ENCODE data around the gene C8A. TPM values are rescaled to one million over a fixed set of nuclear protein-coding genes. Genes with fewer than 3 reads are reported as not detected.

The C8A gene
- polyA plus RNA-seq, 3 donors from 2014 or later: not detected

DNA sequence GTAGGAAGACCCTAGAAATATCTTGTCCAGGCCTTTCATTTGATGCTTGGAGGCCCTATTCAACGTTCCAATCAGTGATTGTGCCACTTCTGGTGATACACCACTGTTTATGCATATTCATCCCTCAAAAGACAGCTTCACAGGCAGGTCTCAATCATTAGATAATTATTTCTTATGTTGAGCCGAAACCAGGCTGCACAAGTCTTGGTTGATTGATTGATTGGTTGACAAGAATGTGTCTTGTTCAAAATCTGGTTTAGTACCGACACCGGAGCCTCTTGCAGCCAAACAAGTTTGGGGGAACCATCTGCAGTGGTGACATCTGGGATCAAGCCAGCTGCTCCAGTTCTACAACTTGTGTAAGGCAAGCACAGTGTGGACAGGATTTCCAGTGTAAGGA is 20.1 kb downstream of the C8A start:
- Mint-ChIP-seq H3K27me3 (ENCODE audit: low read depth in 3 of 3) (peaks cover 0 to 5% (median 0%) of the 10 kb centered on the region in 3 donors), H3K36me3 (peaks cover 0 to 6% (median 0%) of the 10 kb centered on the region in 3 donors), H3K27ac (peak overlapping the region in 1 of 6 donors; percentile 22), H3K4me3 (no peak overlapping the region), H3K4me1 (peaks cover 38 to 44% of the 10 kb centered on the region in 2 donors), H3K9me3 (no peaks in the 10 kb centered on the region)
- DNase-seq: no peak

DNA sequence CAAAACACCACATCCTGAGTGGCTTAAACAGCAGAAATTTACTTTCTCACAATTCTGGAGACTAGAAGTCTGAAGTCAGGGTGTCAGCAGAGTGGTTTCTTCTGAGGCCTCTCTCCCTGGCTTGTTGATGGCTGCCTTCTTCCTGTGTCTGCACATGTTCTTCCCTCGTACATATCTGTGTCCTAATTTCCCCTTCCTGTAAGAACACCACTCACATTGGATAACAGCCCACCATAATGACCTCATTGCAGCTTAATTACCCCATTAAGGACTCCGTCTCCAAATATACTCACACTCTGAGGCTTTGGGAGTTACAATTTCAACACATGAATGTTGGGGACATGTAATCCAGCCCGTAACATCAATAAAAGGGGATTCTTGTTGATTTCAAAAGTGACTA is 23.4 kb downstream of the C8A start:
- Mint-ChIP-seq H3K4me1 (peaks cover 42 to 44% of the 10 kb centered on the region in 2 donors), H3K27ac (peak overlapping the region; percentile 58 to 87 (median 86)), H3K4me3 (peak overlapping the region; percentile 32 to 64 (median 47)), H3K9me3 (no peaks in the 10 kb centered on the region), H3K36me3 (peaks cover 0 to 6% (median 0%) of the 10 kb centered on the region in 3 donors), H3K27me3 (ENCODE audit: low read depth in 3 of 3) (no peaks in the 10 kb centered on the region)
- DNase-seq: peak; percentile 7 to 32 (median 31)

DNA sequence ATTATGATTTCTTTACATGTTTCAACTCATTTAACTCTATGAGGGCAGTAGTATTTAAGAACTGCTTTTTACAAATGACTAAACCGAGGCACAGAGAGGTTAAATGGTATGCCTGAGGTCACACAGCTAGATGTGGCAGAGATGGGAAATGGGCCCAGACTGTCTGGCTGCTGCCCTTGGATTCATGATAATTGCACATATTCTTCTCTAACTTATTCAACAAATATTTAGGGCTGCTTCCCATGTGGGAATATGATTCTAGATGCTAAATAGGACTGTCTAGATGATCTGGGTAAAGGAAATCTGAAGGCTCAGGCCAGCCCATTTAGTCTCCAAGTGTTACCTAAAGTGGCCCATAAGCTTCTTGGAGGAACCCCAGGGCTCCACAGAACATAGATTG is 26.2 kb downstream of the C8A start:
- Mint-ChIP-seq H3K36me3 (no peaks in the 10 kb centered on the region), H3K4me3 (no peak overlapping the region), H3K4me1 (peaks cover 34 to 37% of the 10 kb centered on the region in 2 donors), H3K27me3 (ENCODE audit: low read depth in 3 of 3) (peaks cover 0 to 3% (median 2%) of the 10 kb centered on the region in 3 donors), H3K9me3 (peaks cover 0 to 2% (median 0%) of the 10 kb centered on the region in 6 donors), H3K27ac (no peak overlapping the region)
- no peak for DNase-seq

DNA sequence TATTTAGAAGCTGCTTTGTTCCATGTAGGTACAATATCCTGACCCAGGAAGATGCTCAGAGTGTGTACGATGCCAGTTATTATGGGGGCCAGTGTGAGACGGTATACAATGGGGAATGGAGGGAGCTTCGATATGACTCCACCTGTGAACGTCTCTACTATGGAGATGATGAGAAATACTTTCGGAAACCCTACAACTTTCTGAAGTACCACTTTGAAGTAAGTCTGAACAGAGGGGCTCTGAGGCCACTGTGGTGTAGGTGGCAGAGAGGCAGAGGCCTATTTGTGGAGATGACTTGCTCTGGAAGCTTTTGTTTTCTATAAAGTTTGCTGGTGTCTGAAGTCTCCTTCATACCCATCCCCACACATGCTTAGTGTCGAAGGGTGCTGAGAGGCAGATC is 26.8 kb downstream of the C8A start:
- H3K27me3 Mint-ChIP-seq (ENCODE audit: low read depth in 3 of 3): peaks cover 0 to 3% (median 2%) of the 10 kb centered on the region in 3 donors
- H3K36me3 Mint-ChIP-seq: no peaks in the 10 kb centered on the region
- H3K27ac Mint-ChIP-seq: no peak overlapping the region
- no peak for DNase-seq
- H3K4me3 Mint-ChIP-seq: no peak overlapping the region
- peaks cover 0 to 2% (median 0%) of the 10 kb centered on the region in 6 donors for H3K9me3 Mint-ChIP-seq
- H3K4me1 Mint-ChIP-seq: peaks cover 28 to 33% of the 10 kb centered on the region in 2 donors

DNA sequence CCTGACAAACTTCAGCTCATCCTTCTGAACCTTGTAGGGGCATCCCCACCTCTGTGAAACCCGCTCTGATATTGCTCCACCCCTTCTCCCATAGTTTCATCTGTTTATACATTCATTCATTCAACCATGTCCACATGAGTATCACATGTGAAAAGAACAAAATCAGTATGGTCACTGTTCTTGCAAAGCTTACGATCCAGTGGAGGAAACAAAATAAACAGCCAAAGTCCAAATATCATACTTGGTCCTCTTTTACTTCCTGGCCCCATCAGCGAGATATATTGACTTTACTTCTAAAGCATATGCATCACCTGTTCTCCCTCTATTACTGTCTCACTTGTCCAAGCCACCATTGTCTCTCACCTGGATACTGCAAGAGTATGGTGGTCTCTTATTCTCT is 35.6 kb downstream of the C8A start:
- no peaks in the 10 kb centered on the region for H3K9me3 Mint-ChIP-seq
- no peak overlapping the region for H3K4me3 Mint-ChIP-seq
- DNase-seq: no peak
- H3K27ac Mint-ChIP-seq: no peak overlapping the region
- no peaks in the 10 kb centered on the region for H3K4me1 Mint-ChIP-seq
- no peaks in the 10 kb centered on the region for H3K36me3 Mint-ChIP-seq
- H3K27me3 Mint-ChIP-seq (ENCODE audit: low read depth in 3 of 3): peaks cover 0 to 4% (median 3%) of the 10 kb centered on the region in 3 donors

DNA sequence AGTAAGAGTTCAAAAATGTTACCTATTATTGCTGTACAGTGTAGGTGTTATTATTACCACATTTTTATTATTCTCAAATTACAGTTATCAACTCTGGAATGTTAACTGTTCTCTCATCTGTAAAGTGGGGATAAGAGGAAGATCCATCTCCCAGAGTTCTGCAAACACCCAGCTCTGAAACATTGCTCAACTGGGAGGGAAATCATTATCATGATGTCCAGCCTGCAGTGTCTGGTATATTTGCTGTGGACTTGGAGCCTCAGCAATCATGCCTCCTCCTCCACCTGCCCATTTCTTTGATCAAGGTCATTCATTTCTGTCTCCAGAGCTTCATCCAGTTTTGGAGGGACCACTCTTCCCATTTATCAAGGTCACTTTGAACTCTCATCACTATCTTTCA is 39.4 kb downstream of the C8A start:
- DNase-seq: no peak
- peaks cover 0 to 4% (median 3%) of the 10 kb centered on the region in 3 donors for H3K27me3 Mint-ChIP-seq (ENCODE audit: low read depth in 3 of 3)
- no peaks in the 10 kb centered on the region for H3K9me3 Mint-ChIP-seq
- H3K27ac Mint-ChIP-seq: no peak overlapping the region
- H3K36me3 Mint-ChIP-seq: no peaks in the 10 kb centered on the region
- H3K4me1 Mint-ChIP-seq: no peaks in the 10 kb centered on the region
- no peak overlapping the region for H3K4me3 Mint-ChIP-seq

DNA sequence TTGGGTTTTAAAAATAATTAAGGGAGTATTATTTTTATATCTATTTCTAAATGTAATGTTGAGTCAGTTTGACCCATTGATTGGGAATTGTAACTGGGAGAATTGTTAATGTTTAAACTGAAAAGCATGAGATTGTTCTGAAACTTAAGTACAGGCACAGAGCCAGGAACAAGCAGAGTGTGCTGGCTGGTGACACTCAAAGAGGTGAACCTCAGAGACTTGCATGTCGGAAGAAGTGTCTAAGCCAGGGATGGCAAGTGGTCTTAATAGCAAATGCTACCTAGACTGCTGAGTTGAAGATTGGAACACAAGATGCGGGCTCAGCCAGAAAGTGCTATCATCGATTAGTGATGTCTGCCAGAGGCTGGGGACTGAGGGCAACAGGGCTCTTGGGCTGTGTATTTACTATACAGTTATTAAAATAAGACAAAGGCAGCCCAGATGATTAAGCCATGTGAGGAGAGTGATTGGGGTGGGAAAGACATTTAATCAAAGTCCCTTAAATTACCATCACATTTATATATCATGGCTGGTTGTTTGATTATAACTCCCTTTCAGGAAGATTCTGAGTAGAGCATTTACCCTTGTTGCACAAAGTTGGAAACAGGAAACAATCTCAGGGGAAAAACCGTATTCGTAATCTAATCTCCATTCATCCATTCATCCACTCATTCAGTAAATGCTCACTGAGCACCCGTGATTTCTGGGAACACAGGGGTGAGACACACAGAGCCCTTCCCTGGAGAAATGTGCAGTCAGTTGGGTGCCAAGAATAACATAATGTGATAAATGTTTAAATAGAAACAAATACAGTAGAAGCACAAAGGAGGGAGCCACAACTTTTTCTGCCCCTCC is 42.8 kb downstream of the C8A start:
- peaks cover 0 to 4% (median 3%) of the 10 kb centered on the region in 3 donors for H3K27me3 Mint-ChIP-seq (ENCODE audit: low read depth in 3 of 3)
- H3K27ac Mint-ChIP-seq: no peak overlapping the region
- peaks cover 0 to 2% (median 0%) of the 10 kb centered on the region in 6 donors for H3K9me3 Mint-ChIP-seq
- H3K4me1 Mint-ChIP-seq: peaks cover 10% of the 10 kb centered on the region in 2 donors
- no peak overlapping the region for H3K4me3 Mint-ChIP-seq
- DNase-seq: no peak
- H3K36me3 Mint-ChIP-seq: no peaks in the 10 kb centered on the region

DNA sequence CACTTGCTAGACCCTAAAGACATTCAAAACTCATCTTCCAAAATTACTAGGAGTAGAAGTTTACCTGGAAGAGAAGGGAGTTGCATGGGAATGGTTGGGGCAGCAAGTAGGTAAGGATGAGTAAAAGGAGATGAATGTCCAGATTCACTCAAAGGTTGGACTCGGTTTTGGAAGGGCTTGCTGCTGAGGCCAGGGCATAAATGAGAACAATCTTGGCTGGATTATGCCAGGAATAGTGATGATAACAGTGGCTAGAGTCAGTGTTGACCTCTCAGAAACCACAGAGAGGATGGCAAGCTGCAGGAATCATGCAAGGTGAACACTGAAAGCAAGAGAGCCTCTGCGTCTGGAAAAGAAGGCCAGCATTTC is 43.4 kb downstream of the C8A start:
- H3K36me3 Mint-ChIP-seq: no peaks in the 10 kb centered on the region

DNA sequence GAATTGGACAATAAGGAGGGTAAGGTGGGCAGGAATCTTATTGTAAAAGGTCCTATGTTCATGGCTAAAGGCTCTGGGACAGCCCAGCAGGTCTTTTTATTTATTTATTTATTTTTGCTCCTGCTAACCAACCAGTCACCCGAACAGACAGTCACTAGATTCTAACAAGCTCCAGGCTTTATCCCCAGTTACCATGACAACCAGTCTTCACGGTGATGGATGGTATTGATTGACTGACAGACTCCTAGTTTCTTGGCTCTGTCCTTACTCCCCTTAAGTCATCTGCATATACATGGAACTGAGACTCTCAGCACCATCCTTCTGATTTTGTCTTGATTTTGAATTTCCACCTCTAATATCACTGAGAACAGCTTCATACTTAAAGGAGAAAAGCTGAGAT is 44.3 kb downstream of the C8A start:
- H3K4me3 Mint-ChIP-seq: no peak overlapping the region

More for the DNA sequence above, 43.4 kb downstream of the C8A start:
- Mint-ChIP-seq H3K9me3 (peaks cover 0 to 2% (median 0%) of the 10 kb centered on the region in 6 donors), H3K27ac (no peak overlapping the region), H3K4me1 (peaks cover 10% of the 10 kb centered on the region in 2 donors), H3K4me3 (no peak overlapping the region), H3K27me3 (ENCODE audit: low read depth in 3 of 3) (peaks cover 0 to 4% (median 3%) of the 10 kb centered on the region in 3 donors)
- DNase-seq: no peak

DNA sequence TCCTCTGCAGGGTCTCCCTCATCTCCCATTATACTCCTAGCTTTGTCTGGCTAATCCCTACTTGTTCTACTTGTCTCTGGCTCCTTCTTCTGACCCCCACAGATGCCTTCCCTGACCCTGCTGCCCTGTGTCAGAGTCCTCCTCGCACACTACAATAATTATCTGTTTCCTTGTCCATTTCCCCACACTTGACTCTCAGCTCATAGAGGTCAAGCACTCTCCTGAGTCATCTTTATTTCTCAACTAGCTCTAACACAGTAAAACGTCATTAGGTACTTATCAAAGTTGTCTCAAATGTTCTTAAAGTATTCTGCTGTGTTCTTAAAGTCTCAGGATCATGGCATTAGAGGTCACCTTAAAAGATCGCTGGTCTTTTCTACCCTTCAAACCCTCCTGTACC is 47.1 kb downstream of the C8A start:
- peaks cover 0 to 2% (median 0%) of the 10 kb centered on the region in 6 donors for H3K9me3 Mint-ChIP-seq
- peak overlapping the region in 1 of 6 donors; percentile 48 for H3K27ac Mint-ChIP-seq
- no peak overlapping the region for H3K4me3 Mint-ChIP-seq
- no peak for DNase-seq
- H3K36me3 Mint-ChIP-seq: no peaks in the 10 kb centered on the region
- H3K27me3 Mint-ChIP-seq (ENCODE audit: low read depth in 3 of 3): peaks cover 0 to 1% (median 0%) of the 10 kb centered on the region in 3 donors
- peaks cover 10 to 15% of the 10 kb centered on the region in 2 donors for H3K4me1 Mint-ChIP-seq

More for the DNA sequence above, 44.3 kb downstream of the C8A start:
- H3K4me1 Mint-ChIP-seq: peaks cover 10% of the 10 kb centered on the region in 2 donors
- H3K27ac Mint-ChIP-seq: no peak overlapping the region
- no peaks in the 10 kb centered on the region for H3K36me3 Mint-ChIP-seq
- H3K27me3 Mint-ChIP-seq (ENCODE audit: low read depth in 3 of 3): peaks cover 0 to 4% (median 3%) of the 10 kb centered on the region in 3 donors
- no peak for DNase-seq
- H3K9me3 Mint-ChIP-seq: peaks cover 0 to 2% (median 0%) of the 10 kb centered on the region in 6 donors

DNA sequence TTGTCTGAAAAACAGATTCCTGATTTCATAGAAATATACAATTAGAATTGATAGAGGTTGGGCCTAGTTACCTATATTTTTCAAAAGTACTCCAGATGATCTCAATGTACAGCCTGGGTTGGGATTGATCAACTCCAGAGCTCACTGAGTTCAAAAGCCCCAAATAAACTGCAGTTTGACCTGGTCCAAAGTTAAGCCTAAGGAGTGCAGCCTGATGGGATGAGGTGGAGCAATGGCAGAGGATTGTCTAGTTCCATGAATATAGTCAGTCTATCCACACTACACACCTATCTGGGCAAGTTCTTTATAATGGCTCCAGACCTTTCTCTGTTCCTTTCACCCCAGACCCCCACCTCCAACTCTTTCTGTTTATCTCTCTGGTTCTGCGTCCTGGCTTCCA is 49.2 kb downstream of the C8A start:
- DNase-seq: no peak

DNA sequence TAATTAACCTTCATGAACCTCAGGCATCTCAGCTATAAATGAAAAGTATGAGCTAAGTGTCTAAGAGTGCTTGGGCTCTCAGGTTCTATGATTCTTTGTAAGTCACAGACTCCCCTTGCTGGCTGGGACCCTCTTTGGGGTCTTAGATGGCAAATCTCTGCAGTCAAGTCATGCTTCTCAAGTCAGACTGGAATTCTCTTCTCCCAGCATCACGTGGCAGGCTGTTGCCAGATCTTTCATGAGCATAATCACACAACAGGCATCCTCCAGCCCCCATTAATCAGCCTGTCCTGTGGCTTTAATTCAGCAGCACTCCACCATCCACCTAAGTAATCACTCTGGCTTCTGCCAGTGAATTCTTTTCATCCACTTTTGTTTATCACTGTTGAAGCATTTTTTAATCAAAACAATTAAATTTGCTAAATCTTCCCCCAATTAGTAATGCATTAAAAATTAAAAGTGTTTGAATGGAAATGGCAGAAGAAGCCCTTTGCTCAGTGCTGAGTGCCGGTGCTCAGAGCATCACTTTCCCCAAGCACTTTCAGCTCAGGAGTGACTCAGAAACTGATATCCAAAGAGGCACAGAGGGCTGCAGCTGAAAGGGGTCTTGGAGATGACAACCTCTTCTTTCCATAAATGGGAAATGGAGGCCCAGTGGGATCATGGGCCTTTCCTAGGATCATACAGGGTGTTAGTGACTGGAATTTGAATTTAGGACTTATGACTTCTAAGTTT is 50.2 kb downstream of the C8A start:
- H3K27ac Mint-ChIP-seq: no peak overlapping the region
- no peak for DNase-seq
- no peaks in the 10 kb centered on the region for H3K9me3 Mint-ChIP-seq
- peaks cover 38 to 45% of the 10 kb centered on the region in 2 donors for H3K4me1 Mint-ChIP-seq
- peaks cover 0 to 5% (median 0%) of the 10 kb centered on the region in 3 donors for H3K36me3 Mint-ChIP-seq
- no peaks in the 10 kb centered on the region for H3K27me3 Mint-ChIP-seq (ENCODE audit: low read depth in 3 of 3)
- H3K4me3 Mint-ChIP-seq: no peak overlapping the region

More for the DNA sequence above, 49.2 kb downstream of the C8A start:
- no peaks in the 10 kb centered on the region for H3K27me3 Mint-ChIP-seq (ENCODE audit: low read depth in 3 of 3)
- no peak overlapping the region for H3K4me3 Mint-ChIP-seq
- peaks cover 27 to 35% of the 10 kb centered on the region in 2 donors for H3K4me1 Mint-ChIP-seq
- H3K9me3 Mint-ChIP-seq: peaks cover 0 to 2% (median 0%) of the 10 kb centered on the region in 6 donors
- H3K36me3 Mint-ChIP-seq: peaks cover 0 to 5% (median 0%) of the 10 kb centered on the region in 3 donors
- H3K27ac Mint-ChIP-seq: no peak overlapping the region

DNA sequence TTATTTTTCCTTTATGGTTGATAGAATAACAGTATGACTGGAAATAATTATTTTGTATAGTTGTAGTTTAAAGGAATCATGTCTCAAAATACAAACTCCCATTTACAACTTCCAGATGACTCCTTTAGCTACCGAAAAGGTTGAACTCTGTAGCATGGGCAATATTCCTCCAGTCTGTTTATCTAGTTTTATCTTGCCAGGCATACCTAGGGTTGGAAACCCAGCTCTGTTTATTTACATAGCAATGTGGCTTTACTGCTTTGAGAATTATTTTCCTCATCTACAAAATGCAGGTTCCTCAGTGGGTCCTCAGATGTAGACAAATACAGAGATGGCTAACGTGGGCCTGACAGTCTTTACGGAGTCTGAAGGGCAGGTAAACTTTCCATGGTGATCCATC is 51.1 kb downstream of the C8A start:
- H3K4me3 Mint-ChIP-seq: no peak overlapping the region
- no peaks in the 10 kb centered on the region for H3K27me3 Mint-ChIP-seq (ENCODE audit: low read depth in 3 of 3)
- H3K9me3 Mint-ChIP-seq: no peaks in the 10 kb centered on the region
- H3K36me3 Mint-ChIP-seq: peaks cover 0 to 5% (median 0%) of the 10 kb centered on the region in 3 donors
- H3K27ac Mint-ChIP-seq: no peak overlapping the region
- H3K4me1 Mint-ChIP-seq: peaks cover 46 to 54% of the 10 kb centered on the region in 2 donors
- no peak for DNase-seq

Measured in immature natural killer cell (primary cell).